NCI-H446 treated with DMSO at 0.1 percent for 48 hours (cell line): Measurements from ENCODE around the gene CMTM1.
A peak's percentile ranks its signal among the peaks of the same experiment; 100 is the strongest.

Experiments used
- DNase-seq: peaks from one replicate; lab custom pipeline; 2025; lab: John Stamatoyannopoulos, UW

Gene CMTM1

GRCh38 chr16:66566051-66566901 is at the start of gene CMTM1:
CMTM1 (plus strand) TSS chr16:66566439; CDS start chr16:66566514, 75 bp downstream.
- DNase-seq: no peak

DNA sequence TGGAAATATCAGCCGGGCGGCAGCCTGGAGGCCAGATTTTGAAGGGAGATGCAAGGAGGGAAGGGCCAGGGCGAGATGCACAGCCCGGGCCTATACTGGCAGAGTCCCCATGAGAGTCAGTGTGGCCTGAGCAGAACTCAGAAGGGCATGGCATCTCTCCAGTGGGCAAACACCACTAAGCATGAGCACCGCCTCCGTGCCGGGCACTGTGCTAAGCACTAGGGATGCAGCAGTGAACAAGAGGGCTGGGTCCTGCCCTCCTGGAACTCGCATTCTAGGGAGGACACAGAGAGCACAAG is 49.8 kb upstream of the CMTM1 start:
- DNase-seq: no peak

DNA sequence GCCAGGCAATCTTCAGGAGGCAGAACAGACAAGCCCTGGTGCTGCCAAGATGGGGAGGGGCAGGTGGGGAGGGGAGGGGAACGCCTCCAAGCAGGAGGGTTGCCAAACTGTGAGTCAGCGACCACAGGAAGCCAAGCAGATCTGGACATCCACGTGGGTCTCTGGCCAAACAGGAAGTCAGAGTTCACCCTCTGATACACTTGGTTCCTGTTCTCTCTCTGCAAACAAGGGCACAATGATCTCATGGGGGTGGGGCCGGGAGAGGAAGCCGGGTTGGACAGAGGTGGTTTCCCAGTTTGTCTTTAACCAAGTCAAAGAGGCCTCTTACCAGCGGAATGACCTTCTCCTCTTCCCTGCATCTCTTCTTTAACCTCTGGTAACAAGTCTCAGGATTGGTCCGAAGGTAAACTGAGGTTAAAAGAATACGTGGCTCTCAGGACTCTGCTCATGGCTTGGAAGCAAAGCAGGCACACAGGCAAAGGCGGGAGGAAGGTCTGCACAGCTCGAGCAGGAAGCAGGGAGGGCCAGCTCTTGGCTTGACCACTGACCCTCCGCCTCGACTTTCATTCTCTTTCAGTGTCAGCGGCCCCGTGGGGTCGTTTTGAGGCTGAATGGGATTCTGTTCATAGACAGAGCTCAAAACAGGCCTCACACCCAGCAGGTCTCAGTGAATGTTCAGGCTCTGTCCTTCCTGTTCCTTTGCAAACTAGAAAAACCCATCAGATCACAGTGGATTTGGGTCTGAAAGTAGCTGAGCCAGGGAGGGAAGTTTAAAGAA is 49.2 kb upstream of the CMTM1 start:
- DNase-seq: peak; percentile 62

DNA sequence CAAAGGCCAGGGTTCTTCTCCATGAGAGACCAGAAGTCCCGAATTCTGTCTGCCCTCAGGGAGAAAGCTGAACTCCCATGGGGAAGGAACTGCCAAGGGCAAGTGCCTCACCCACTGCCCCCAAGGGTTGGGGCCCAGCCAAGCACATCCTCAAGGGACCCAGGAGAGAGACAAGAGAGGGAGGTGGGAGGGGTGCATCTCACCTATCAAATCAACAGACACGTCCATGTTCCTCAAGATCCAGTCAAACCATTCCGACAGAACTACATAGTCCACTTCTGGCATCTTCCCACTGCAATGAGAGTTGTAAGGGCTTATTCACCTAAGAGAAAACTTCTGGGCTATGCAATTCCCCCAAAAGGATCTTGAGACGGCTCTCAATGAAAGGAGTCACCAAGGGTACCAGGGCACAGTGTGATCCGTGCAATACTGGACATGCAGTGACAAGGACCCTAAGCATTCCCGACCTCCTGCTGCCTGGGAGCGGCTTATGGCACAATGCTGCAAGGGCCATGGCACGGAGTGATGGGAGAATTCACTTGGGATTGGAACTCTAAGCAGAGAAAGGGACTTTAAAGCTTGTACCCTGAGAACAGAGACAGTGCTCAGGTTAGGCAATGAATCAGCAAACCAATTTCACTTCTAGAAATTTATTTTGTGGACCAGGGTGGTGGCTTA is 48.5 kb upstream of the CMTM1 start:
- no peak for DNase-seq

DNA sequence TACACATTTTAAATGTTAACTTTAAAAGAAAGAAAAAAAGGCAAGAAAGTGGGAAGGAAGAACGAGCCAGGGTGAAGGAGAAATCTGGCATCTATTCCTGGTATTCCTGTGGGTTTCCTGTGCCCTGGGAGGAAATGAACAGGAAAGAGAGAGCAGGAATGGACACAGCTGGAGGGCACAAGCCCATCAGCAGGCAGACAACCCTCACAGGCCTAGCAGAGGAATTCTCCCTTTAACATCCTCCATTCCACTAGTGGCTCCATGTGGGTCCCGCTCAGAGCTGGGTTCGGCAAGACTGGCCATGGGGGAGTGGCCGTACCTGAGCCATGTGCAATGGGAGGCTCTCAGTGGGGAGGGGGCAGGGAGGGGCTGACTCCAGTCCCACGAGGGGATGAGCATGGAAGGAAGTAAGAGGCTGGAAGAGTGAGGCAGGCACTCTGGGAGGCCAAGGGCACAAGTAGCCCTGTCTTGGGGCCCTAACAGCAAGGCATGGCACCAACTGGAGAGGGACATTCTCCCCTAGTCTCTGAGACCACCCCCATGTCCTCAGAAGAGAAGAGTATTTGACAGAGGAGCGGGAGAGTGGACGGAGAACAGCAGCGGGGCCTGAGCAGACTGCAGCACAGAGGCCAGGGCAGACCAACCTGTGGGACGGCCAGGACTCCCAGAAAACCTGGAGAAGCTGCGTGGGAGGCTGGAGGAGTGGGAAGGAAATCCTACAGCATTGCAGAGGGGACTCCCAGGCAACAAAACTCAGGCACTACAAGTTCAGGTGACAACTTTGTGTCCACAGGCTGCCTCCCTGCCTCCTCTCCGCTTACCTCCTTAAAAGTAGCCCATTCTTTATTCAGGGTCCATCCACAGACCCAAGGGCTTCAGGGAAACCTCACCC is 46.5 kb upstream of the CMTM1 start:
- no peak for DNase-seq

DNA sequence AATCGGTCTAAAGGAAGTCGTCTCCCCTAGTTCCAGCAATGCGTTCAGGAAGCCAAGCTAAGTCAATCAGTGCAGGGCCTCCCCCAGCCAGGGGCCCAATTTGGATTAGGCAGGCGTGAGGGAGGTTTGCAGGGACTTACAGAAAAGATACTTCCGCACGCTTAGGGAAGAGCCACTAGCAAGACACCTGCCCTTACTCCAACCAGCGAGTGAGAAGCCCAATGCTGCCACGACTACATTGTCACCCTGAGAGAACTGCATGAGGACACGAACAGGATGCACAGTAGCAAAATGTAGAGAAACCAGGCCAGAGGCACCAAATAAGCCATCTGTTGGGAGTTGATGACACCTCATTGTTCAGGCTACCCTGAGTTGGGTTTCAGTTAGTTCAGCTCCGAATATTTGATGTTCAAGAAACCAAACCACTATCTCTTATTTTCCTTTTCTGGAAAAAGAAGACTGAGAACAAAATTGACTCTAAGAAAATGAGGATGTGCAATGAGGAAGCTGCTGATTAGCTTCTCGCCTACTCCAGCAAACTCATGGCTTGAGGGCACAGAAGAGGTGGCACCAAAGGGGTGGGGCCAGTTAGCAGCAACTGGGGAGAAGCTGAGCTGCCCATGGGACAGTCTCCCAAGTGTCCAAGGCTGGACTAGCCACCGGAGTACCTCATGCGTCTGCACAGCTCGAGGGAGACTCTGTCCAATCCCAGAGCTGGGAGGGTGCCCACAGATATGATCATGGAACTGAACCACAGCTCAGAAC is 45.7 kb upstream of the CMTM1 start:
- no peak for DNase-seq

DNA sequence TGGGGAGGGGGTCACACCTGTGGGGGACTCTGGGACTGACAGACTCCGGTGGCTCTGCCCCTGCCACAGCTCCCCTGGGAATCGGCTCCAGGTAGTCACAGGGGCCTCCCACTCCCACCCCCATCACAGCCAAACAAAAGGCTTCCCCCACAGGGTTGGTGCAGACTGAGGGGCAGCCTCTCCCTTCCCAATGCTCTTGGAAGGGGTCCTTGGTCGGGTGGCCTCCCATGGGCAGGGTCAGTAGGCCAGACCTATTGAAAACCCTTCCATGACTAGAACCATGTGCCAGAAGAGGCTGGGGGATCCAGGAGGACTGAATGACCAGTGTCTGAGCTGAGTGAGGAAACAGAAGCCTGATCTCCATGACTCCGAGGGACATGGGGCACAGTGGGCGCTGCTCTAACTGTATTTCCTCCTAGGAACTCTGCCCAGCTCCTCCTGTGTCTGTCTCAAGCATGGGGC is 45.0 kb upstream of the CMTM1 start:
- DNase-seq: no peak

GRCh38 chr16:66521951-66522771 is 44.1 kb upstream of the CMTM1 start:
- no peak for DNase-seq

DNA sequence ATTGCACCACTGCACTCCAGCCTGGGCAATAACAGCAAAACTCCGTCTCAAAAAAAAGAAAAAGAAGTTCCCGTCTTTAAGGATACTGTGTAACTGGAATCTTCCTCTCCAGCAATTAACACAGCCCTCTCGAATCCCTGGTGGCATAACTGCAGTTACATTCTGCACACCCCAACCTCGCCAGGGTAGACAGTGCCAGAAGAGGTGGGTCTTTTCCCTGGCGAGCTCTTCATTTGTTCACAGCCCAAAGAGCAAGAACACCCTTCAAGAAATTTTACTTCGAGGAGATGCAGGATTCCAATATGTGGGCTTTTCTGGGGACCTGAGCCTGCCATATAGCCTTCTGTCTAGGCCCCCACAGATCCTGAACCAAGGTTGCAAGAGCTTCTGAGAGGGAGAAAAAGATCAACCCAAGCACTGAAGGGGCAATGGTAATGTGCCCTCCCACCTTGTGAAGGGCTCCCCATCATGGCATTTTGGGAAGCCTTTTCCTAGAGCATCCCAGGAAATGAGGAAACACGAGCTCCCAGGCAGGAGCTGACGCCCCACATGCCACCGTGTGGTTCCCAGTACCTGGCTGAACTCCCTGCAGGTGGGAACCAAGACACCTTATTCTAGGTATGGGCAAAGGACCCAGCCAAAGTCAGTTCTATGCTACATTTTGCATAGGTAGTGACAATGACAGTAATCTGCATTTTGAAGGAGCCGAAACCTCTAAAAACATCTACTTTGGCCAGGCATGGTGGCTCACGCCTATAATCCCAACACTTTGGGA is 43.2 kb upstream of the CMTM1 start:
- DNase-seq: no peak

DNA sequence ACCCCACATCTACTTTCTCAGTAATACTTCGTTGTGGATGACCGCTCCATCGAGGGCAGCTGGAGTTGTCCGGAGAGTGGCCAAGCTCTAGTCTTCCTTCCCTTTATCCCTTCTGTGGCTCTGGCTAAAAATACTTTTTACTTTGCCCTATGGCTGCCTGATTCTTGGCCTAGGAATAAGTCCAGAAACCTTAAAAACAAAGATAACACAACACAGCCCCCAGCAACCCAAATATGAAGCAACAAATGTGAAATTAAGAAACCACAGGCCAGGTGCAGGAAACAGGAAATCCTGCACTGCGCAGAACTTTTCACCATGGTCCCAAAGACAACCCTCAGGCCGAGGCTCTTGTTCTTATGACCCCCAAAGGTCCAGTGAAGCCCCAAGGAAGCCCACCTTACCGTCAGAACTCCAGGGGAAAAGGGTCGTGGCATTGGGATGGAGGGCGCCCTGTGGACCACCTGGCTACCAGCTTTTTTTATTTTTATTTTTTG is 42.3 kb upstream of the CMTM1 start:
- DNase-seq: no peak

GRCh38 chr16:66524601-66525164 is 41.6 kb upstream of the CMTM1 start:
- DNase-seq: no peak

DNA sequence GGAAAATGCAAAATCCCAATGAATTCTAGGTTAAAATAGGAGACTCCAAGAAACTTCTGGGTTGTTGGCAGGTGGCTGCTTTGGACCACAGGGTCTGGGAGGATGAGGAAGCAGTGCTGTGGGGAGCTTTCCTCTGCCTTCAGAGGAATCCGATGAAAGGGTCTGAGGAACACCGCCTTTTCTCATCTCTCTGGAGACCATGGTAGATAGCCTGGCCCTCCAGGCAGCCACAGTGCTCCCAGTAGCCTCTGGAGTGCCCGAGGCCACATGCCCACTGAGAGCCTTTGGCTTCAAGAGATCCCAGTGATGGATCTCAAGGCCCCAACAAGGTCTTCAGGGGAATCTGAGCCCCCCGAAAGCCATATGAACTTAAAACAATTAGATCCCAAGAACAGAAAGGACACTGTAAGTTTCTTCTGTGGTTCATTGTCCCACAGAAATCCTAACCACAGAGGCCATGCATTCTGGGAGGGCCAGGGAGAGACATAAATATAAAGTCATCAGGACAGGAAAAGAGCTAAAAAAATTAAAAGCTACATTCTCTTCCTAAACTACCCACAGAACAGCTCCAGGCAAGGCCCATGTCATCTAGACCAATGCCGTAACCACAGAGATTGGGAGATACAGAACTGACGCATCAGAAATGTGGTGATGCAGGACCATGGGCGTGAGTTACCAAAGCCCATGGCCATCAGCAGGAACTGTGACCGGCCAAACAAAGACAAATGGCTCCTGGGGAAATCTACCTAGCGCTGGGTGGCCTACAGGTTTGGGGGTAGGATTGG is 40.7 kb upstream of the CMTM1 start:
- DNase-seq: no peak

- no peak for DNase-seq
Observed at GRCh38 chr16:66528294-66528693, 37.9 kb upstream of the CMTM1 start.

GRCh38 chr16:66529475-66529874 is 36.8 kb upstream of the CMTM1 start:
- DNase-seq: no peak

DNA sequence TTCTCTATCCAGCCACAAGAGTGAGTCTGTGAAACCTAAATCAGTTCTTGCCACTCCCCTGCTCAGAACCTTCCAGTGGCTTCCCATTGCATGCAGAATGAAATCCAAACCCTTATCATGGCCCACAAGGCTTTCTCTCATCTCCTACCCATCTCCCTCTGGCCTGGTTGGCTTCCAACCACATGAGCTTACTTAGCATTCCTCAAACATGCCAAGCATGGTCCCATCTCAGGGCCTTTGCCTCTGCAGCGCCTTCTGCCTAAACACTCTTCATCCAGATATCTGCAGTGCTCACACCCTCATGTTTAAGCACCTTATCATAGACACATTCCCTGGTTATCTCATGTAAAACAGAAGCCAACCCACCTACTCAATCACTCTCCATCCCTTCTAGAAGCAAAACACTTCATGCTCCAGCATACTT is 31.9 kb upstream of the CMTM1 start:
- no peak for DNase-seq

GRCh38 chr16:66536525-66536924 is 29.7 kb upstream of the CMTM1 start:
- DNase-seq: no peak

DNA sequence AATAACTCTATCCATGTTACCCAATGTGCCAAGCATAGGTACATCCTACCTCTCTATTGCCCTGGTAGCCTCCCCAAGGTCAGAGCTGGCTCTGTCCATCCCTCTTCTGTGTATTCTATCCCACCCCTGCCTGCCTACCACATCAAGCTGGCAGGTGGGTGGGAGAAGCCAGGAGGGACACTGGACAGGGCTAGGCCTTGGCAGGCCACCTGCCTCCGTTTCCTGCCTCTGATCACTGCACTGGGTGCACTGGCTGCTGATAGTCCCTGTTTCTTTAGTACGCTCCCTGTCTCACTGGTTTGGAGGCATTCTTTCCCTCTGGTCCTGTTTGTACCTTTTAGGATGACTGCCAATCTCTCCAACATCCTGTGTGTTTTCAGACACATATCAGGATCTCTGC is 29.0 kb upstream of the CMTM1 start:
- DNase-seq: no peak

DNA sequence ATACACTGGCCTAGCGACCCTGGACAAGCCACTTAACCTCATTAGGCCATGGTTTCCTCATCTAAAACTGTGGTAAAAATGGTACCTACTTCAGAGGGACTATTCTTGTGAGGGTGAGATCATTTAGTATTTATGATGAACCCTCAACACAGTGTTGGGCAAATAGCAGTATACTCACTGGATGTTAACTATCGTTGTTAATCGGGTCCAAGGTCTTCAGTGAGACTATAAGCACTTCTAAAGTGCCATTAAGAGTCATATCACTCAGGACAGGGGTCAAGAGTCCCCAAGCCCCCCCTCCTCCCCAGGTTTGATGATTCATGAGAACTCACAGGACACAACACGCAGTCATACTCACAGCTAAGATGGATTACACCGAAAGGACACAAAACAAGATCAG is 27.3 kb upstream of the CMTM1 start:
- no peak for DNase-seq
